ENCODE results near the gene TBC1D14.

The TBC1D14 gene

DNA sequence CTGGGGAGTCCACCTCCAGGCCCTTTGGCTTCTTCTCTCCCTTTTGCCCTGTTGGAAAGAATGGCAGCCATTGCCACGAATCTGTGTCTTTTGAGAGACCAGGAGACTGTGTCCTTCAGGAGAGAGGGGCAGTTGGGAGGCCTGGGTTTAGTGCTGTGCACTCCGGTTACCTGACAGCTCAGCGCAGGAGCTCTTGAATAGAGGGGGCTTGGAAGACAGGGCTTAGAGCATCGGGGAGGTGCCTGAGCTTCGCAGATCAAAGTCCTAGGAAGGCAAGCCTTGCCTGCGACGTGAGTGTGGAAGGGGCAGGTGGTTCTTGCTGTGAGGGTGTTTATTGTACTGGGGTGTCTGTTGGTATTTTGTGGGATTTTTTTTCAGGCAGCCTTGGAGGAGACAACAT is 91.6 kb downstream of the TBC1D14 start:
- DNase-seq (ENCODE audit: low read depth) = no peak

DNA sequence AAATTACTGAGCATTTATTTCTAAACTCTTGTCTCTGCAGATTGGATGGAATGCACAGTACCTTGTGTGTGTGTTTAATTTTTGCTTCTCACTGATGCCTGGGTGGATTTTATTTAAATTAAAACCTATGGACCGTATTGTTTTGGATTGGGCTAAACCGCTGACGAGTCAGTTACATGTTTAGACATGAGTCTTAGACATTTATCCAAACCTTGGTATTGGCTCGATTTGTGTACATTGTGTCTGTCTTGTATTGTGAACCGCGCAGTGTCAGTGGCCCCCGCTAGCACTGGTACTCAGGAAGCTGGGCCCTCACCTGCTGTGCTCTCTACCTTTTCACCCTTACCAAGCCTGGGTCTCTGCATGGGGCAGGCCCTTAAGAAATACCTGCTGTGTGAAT is 92.7 kb downstream of the TBC1D14 start:
- no peak for DNase-seq (ENCODE audit: low read depth)

DNA sequence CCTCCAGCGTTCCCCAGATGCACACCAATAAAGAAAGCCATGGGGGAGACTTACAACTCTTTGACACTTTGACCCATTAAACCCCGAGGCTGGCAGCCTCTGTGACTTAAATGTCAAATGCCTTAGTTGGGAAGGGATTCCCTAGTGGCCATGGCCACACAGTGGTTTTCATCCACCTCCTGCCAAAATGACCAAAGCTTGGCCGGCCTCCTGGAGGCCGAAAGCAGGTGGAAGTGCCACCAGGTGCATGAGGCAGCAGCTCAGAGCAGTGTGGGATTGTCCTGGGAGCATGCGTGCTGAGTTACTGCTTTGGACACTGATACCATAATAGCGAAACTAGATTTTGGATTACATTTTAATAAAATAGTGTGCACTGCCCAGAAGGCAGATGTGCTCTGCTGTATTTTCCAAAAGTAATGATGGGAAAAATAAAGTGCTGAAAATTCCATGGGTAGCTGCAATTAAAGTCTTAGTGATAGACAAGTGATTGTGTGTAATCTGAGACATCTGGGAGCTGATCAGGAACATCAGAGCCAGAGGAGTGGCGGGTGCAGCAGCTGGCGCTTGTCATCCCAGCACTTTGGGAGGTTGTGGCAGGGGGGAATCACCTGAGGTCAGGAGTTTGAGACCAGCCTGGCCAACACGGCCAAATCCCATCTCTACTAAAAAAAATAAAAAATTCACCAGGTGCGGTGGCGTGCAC is 93.7 kb downstream of the TBC1D14 start:
- no peak for DNase-seq (ENCODE audit: low read depth)

DNA sequence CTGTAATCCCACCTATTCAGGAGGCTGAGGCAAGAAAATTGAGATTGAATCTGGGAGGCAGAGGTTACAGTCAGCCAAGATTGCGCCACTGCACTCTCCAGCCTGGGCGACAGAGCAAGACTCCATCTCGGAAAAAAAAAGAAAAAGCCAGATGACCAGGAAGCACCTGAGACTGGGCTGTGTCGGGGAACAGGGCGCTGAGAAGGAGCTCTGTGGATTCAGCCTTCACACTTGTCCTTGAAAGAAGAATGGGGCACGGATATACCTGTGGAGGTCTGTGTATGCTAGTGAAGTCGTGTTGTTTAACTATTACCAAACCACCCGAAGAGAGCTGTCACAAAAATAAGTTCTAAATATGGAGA is 94.2 kb downstream of the TBC1D14 start:
- DNase-seq (ENCODE audit: low read depth) = no peak

DNA sequence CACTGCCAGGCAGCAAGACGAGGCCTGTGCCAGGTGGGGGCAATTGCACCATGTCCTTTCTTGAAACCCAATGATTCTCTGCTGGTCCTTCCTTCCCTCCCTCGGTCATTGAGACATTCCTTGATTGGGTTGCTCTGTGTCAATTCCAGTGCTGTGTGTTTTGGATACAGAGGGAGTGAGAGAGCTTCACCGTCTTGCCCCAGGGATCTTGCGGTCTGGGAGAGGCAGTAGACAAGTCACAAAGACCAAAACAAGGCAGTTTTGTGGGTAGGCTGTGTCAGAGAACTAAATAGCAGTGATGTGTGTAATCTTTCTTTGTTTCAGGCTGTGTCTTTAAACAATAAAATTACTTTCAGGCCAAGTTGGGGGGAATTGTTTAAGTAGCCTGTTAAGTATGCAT is 94.7 kb downstream of the TBC1D14 start:
- no peak for DNase-seq (ENCODE audit: low read depth)

DNA sequence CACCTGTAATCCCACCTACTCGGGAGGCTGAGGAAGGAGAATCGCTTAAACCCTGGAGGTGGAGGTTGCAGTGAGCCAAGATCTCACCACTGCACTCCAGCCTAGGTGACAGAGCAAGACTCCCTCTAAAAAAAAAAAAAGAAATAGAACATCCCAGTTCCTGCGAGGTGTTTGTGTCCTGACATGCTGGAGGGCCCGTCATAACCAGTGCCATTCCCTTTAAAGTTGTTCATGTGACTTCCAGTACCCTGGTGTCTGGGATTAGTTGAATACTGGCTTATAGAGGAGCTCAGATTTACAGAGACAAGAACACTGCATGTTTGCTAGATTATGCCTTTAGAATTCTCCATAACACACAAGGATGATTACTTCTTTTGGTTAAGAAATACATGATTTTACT is 95.9 kb downstream of the TBC1D14 start:
- no peak for DNase-seq (ENCODE audit: low read depth)

DNA sequence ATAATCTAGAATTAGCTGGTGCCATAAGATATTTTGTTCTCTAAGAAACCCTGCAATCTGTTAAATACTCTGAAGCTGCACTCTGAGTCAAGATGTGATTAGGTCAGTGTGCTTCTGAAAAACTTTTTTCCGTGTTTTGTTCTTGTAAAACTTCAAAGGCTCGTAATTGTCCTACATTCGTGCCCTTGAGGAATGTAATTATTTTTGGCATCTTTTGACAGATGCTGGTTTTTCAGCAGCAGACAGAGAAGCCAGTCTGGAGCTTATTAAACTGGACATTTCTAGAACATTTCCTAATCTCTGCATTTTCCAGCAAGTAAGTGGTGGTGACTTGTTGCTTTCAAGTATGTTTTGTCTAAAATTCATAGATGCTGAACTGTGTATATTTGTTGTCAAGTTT is 96.8 kb downstream of the TBC1D14 start:
- DNase-seq (ENCODE audit: low read depth) = no peak

DNA sequence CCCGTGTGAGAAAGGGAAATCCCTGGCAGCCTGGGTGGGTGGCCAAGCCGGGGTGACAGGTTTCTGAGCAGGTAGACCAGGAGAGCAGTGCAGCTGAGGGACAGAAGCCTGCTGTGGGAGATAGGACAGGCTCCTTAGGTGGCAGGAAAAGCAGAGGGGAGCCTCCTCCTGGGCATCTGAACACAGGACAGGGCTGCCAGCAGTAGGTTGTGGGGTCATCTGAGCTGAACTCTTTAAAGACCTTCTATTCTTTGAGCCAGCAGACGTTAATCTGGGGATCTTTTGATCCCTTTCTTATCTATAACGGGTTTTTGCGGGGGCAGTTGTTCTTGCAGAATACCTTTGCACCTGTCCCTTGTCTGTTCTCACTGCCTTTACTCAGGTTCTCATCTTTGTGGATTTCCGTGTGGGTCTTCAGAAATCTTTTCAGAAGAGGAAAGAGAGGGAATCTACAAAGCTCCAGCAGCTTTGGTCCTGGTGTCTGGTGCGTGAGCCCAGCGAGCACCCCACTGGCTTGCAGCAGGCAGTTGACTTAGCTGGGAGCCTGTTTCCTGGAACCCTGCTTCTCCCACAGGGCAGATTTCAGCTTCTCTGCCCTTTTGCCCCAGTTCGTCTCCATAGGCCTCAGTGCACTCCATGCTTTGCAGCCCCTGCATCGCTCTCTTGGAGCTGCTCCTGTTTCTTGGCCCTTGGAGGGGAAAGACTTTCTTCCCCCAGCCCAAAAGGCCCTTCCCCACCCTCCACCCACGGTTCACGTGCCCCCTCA is 97.7 kb downstream of the TBC1D14 start:
- no peak for DNase-seq (ENCODE audit: low read depth)

DNA sequence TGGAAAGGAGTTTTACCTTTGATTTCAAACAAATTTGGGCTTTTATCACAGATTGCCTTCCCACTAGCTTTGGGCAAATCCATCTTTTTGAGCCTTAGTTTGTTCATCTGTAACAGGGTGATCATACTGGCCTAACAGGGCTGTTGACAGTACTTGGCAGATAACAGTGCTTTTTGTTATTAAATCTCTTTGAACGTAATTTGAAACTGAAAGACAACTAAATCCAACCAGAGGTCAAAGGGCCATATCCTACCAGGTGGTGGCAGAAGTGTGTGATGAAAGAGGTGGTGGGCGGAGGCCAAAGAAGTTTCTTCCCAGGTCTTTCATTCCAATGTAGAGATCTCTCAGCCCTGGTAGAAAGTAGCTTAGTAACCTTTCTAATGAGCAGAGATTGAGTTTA is 98.3 kb downstream of the TBC1D14 start:
- DNase-seq (ENCODE audit: low read depth) = no peak

DNA sequence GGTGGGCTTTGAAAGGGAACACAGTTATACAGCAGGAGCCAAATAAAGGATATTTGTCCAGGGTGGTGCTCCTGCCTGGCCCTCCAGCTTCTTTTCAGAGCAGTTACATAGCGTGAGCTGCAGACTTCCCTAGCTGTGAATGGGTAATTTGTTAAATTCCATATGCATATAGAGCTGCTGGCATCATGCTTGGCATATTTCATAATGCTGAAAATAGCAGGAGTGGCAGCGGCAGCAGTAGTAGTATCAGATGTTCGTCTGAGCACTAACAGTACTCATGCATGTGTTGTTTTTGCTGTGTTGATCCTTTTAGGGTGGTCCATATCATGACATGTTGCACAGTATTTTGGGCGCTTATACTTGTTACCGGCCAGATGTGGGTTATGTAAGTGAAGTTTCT is 99.9 kb downstream of the TBC1D14 start:
- DNase-seq (ENCODE audit: low read depth) = no peak

DNA sequence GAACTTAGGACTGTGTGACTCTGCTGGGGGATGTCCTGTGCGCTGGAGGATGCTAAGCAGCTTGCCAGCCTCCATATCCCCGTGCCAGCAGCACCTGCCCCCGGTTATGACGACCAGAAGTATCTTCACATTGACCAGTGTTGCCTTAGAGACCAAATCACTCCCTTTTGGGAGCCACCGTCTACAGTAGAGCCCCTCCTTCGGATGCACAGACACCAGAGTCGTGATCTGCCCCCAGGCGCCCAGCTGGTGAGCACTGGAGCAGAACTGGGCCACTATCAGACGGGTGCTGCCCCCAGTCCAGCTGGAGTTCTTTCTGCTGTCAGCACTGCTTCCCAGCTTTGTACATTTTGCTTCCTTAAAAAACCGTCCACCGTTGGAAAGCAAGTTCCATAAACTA is 103.5 kb downstream of the TBC1D14 start:
- no peak for DNase-seq (ENCODE audit: low read depth)

DNA sequence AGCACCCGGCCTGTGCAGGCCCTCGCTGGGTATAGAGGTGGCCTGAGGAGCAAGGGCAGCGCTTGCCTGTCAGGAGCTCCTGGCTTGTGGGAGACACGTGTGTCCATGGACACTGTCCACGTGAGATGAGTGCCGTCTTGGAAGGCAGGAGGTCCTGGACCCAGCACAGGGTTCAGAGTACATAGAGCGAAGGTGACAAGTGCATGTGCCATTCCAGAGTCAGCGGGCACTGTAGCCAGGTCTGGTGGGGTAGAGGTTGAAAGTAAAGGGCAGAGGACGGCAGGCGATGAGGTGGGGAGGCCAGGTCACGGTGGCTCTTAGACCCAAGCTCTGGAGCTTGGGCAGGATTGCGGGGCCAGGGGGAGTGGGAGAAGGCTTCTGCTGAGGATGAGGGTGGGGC is 105.2 kb downstream of the TBC1D14 start:
- no peak for DNase-seq (ENCODE audit: low read depth)

DNA sequence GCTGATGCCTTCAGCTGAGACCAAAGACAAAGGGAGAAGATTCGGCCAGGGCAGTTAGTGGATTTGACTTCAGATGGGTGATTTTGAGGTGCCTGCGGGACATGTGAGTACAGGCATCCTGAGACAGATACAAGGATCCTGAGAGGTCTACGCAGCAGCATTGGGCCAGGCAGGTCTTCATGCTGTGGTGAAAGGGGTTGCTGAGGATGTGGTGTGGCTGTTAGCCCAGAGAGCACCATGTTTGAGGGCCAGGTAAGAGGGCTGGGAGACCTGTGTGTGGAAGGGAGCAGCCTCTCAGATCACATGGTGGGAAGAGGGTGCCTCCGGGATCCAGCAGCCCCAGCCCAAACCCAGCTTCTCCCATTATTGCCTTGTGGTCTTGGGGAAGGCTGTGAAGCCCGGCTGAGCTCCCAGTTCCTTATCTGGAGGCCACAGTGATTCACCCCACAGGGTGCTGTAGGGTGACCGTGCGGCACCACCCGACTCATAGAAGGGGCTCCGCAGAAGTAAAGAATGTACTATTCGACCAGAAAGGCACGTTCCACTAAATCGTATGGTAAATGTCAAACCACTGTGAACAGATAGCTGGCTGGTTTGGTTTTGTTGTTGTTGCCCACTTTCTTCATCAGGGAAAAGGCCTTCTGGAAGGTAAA is 105.9 kb downstream of the TBC1D14 start:
- no peak for DNase-seq (ENCODE audit: low read depth)

DNA sequence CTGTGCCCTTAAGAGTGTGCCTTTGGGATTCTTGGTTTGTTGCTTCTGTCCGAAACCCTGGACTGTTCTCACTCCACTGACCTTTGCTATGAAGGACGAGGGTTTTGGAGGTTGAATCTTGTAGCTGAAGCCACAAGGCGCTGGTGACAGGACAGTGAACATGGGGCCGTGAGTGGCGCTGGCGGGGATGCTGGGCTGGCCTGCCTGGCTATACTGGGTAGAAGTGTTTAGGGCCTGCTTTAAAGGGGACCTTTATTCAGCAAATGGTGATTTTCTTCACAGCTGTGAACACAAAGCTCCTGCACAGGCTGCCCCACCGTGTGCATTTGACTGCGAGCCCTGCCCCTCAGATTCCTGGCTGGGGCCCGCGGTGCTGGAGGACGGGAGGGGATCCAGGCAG is 106.5 kb downstream of the TBC1D14 start:
- DNase-seq (ENCODE audit: low read depth) = no peak

DNA sequence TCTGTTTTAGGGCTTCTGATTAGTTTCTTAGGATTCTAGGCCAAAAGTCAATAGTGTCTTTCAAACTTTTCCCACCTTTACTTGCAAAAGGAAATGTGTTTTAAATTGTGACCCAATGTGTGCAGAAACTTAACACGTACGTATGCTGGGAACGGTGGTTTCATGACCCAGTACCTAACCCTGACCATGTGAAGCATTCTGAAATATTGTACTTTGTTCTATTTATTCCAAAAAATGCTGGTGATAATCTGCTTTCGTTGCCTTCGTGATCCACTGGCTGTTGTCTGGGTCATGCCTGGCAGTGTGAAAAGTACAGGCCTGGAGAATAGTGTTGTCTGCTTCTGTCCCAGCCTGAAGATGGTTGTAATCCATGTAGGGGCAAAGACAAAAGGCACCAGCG is 106.9 kb downstream of the TBC1D14 start:
- DNase-seq (ENCODE audit: low read depth) = no peak

DNA sequence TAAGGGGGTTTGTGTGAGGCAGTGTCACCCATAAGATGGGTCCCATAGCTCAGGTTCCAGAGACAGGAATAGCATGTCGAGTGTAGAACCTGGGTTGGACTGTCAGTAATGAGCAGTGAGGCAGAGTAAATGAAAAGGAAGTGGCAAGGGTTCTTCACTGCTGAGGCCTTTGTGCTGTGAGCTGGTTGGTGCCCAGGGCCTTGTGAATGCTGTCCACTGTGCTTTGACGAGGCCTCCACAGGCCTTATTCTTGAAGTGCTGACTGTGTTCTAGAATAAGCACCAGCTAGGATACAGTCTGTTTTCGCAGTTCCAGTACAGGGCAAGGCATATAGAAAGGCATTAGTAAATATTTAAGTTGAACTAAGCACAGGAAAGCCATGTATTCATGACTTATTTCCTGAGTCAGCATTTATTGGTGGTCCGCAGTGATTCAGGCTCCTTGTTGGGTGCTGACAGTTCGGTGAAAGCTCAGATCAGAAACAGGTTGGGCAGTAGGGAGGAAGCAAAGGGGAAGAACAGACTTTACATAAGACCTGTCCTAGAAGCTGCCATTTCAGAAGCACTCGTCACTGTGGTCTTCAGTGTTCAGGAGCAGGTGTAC is 107.9 kb downstream of the TBC1D14 start:
- no peak for DNase-seq (ENCODE audit: low read depth)

DNA sequence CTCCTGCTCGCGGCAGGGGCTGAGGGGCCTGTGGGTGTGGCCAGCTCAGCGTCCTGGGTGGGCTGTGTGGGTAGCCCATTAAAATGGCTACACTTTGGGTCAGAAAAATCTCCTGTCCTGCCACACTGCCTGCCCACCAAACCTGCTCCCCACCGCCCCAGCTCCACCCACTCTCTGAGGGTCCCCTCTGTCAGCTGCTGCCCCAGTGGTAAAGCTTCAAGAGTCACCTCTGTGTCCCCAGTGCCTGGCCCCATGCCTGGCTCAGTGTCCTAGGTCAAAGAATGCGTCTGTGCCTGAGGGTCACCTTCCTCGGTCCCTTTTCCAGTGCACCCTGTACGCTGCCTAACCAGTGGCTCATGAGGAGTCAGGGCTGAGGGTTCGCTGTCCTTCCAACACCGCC is 108.7 kb downstream of the TBC1D14 start:
- no peak for DNase-seq (ENCODE audit: low read depth)

DNA sequence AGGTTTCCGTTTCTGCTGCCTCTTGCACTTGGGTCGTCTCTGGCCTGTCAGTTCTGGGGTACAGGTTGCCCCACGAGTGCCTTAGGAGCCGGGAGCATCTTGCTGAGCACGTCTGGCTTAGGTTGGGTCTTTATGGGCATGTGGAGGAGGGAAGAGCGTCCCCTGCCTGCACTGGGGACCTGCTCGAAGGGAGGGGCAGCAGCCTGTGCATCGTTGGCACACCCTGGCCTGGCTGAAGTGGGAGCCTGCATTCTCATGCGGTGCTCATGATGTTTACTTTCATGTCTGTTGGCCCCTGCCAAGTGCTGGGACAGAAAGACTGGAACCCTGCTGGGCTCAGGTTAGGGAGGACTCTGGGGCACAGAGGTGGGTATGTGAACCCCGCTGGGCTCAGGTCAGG is 109.7 kb downstream of the TBC1D14 start:
- DNase-seq (ENCODE audit: low read depth) = no peak

DNA sequence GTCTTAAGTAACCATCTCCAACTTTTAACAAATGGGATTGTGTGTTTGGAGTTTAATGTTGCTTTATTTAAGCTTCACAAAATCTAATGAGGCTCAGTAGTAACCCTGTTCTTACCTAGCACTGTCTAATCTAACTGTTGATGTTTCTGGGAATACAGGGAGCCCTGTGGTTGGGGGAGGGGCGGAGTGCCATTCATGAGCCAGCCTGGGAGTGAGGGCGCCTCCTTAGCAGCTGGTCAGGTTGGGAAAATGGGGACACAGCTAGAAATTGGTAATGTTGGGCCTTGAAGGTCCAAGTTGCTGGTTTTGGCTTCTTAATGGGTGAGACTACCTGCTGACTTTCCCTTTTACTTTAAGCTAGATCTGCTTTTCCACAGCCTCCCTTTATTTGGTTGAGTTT is 110.7 kb downstream of the TBC1D14 start:
- no peak for DNase-seq (ENCODE audit: low read depth)

DNA sequence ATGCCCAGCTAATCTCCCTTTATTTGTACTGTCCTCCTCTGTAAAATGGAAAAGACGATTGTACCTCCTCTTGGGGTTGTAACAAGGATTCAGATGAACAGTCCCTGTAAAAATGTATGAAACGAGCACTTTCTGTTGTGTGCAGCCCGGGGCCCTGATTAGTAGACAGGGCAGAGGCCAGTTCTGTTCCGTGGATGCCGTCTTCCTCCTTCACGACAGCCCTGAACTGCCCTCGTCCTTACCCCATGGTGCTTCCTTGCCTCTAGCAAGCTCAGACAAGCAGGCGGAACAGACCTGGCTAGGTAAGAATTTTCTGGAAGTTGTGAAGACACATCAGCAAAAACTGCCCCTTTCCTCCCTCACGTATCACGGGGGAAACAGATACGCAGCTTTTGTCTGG is 111.2 kb downstream of the TBC1D14 start:
- no peak for DNase-seq (ENCODE audit: low read depth)

DNA sequence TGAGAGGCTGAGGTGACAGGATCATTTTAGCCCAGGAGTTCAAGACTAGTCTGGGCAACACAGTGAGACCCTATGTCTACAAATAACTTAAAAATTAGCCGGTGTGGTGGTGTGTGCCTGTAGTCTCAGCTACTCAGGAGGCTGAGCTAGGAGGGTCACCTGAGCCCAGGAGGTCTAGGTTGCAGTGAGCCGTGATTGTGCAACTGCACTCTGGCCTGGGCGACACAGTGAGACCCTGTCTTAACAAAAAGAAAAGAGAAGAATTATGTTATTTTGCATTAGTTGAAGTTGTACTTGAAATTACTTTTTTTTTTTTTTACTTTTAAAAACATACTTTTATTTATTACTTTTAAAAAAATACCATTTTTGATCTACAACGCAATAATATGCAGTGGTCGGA is 111.7 kb downstream of the TBC1D14 start:
- DNase-seq (ENCODE audit: low read depth) = no peak

DNA sequence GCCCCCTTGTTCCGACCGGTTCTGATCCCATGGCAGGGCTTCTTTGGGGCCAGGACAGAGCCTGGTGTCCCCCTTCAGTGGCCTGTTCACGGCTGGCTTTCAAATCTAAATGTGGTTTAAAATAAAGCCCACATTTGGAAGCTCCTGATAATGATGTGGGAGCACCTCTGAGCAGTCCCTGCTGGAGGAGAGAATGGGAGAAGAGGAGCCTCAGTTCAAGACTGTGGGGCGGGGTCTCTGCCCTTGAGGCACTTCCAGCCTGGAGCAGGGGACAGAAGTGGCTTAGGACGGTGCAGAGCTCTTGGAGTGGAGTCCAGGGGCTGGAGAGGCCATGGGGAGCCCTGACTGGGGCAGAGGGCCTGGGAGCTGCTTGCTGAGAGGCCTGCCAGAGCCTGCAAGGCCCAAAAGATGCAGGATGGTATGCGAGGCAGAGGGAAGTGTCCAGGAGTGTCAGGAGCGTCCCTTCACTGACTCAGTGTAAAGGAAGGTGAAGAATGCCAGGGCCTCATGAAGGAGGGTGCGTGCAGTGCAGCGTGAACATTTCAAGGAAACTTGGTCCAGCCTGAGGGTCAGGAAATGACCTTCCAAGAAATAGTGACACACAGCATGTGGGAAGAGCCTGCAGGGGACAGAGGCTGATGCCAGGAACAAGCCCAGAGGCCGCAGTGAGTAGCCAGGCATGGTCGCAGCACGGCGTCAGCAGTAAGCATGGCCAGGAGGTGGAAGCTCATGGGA is 112.5 kb downstream of the TBC1D14 start:
- no peak for DNase-seq (ENCODE audit: low read depth)
